Right lobe of liver (tissue), 6 donors: ENCODE results near the gene TNFRSF25. TPM values are rescaled to one million over a fixed set of nuclear protein-coding genes. Genes with fewer than 3 reads are reported as not detected.

Source experiments
- ATAC-seq, 4 donors: fragments of 200-7000 bp; cut with Tn5 transposase; one replicate each; pipeline ENCODE4 v1.9.1; 2020; ENCODE audit warnings: mild to moderate bottlenecking in 4 of 4, moderate library complexity in 4 of 4
- DNase-seq, 3 donors: peaks; one replicate each; pipeline ENCODE4 v3.0.0-alpha.2; 2020
- H3K27ac ChIP-seq, 3 donors: fragments of 200-600 bp; one replicate each; pipeline ENCODE4 v1.8.0; 2022
- H3K27me3 ChIP-seq, 2 donors: fragments of 200-600 bp; one replicate each; pipeline ENCODE4 v1.8.0; 2022
- H3K36me3 ChIP-seq, 4 donors: fragments of 200-600 bp; sonication (generic) in 1 of 4; one replicate each; pipeline versions ENCODE4 v1.5.1 to v1.8.0; 2017 to 2022; ENCODE audit warnings: control low read depth in 1 of 4
- H3K4me1 ChIP-seq, 4 donors: fragments of 200-600 bp; sonication (generic) in 1 of 4; one replicate each; pipeline versions ENCODE4 v1.5.1 to v1.8.0; 2017 to 2022; ENCODE audit warnings: control low read depth in 1 of 4
- H3K4me3 ChIP-seq, 3 donors: fragments of 200-600 bp; one replicate each; pipeline ENCODE4 v1.8.0; 2022
- H3K9me3 ChIP-seq, 4 donors: fragments of 200-600 bp; sonication (generic) in 1 of 4; one replicate each; pipeline versions ENCODE4 v1.5.1 to v1.8.0; 2017 to 2022; ENCODE audit warnings: control low read depth in 1 of 4
- CTCF ChIP-seq, 4 donors: fragments of 200-600 bp in 3 of 4; fragments of 450-650 bp in 1 of 4; IDR thresholded peaks; one replicate each; pipeline versions ENCODE4 v1.5.1 to v1.8.0; 2016 to 2022; ENCODE audit warnings: antibody characterized with exemption in 4 of 4, mild to moderate bottlenecking in 2 of 4
- POLR2A ChIP-seq: fragments of 450-650 bp; IDR thresholded peaks from one replicate; pipeline ENCODE4 v1.6.1; 2017; ENCODE audit warnings: antibody characterized with exemption, mild to moderate bottlenecking
- WGBS: methylation state at CpG from one replicate; pipeline ENCODE4 v1.1.6; 2018; ENCODE audit warnings: low coverage, low lambda C conversion rate; ENCODE audit not compliant: insufficient coverage; ENCODE audit errors: missing lambda C conversion rate; 5-methylcytosine and 5-hydroxymethylcytosine counted together
- intact Hi-C, 2 donors: fragments of 100-400 bp; cut with DNase I; formaldehyde crosslinking; loops; one replicate each; pipeline versions ENCODE4 v1.11.2 to v1.14.1; 2022
- total RNA-seq, 6 experiments: library from RNA; depleted of rRNA in 2 of 6; stranded (reverse); fragments of >200 nt in 2 of 6; fragmentation: NEBNext Ultra II Directional in 3 of 6; extraction: Animal tissue kit (Norgen Biotek cat#: 25700) in 3 of 6; gene quantifications; one replicate each; pipeline versions ENCODE4 v1.1.0 to v1.2.4, GENCODE V29; 2016 to 2023
- donor health status: DM: no; HTN: yes; CAD: no.
- donor health status: DM: no; HTN: no; CAD: no.
- donor health status: DM: no; HTN: no; CAD: no.
- donor health status: DM: no; HTN: yes; CAD: no.
- donor health status: DM: no; HTN: yes; CAD: no.

The TNFRSF25 gene
- total RNA-seq, 6 experiments from 2014 or later: 1.1 to 3.2 (median 2.1) TPM

GRCh38 chr1:6497215-6497866 lies 31.4 kb upstream of the TNFRSF25 start:
- intact Hi-C loops: no loop called here
- ATAC-seq (peak; percentile 61 to 67 (median 64)), DNase-seq (peak in 1 of 3 donors; percentile 58)
- 0% methylated on average over 1 of the region's 74 CpGs for WGBS
- Histone ChIP-seq H3K36me3 (no peaks in the 10 kb centered on the region), H3K9me3 (no peaks in the 10 kb centered on the region), H3K27me3 (peaks cover 0 to 8% of the 10 kb centered on the region in 2 donors), H3K4me3 (peak overlapping the region; percentile 34 to 53 (median 46)), H3K27ac (no peak overlapping the region), H3K4me1 (peaks cover 0 to 11% (median 2%) of the 10 kb centered on the region in 4 donors)
- TF ChIP-seq POLR2A (no peak), CTCF (IDR thresholded peaks at IDR 0.05) (no peak)

GRCh38 chr1:6496890-6497214 lies 30.9 kb upstream of the TNFRSF25 start:
- WGBS: 0% methylated on average over 1 of the region's 21 CpGs
- no peak for TF ChIP-seq CTCF (IDR thresholded peaks at IDR 0.05)
- TF ChIP-seq POLR2A: no peak
- Histone ChIP-seq H3K27ac (no peak overlapping the region), H3K4me3 (peak overlapping the region; percentile 16 to 53 (median 21)), H3K9me3 (no peaks in the 10 kb centered on the region), H3K36me3 (no peaks in the 10 kb centered on the region), H3K27me3 (peaks cover 0 to 8% of the 10 kb centered on the region in 2 donors), H3K4me1 (peaks cover 0 to 11% (median 2%) of the 10 kb centered on the region in 4 donors)
- ATAC-seq: no peak
- no peak for DNase-seq
- intact Hi-C loops: no loop called here

GRCh38 chr1:6496365-6496721 lies 30.4 kb upstream of the TNFRSF25 start:
- TF ChIP-seq POLR2A (no peak), CTCF (IDR thresholded peaks at IDR 0.05) (no peak)
- no peak for ATAC-seq

GRCh38 chr1:6495540-6496364 lies 29.8 kb upstream of the TNFRSF25 start:
- Histone ChIP-seq H3K27me3 (peaks cover 0 to 8% of the 10 kb centered on the region in 2 donors), H3K27ac (no peak overlapping the region), H3K4me1 (peaks cover 0 to 19% (median 2%) of the 10 kb centered on the region in 4 donors), H3K9me3 (no peaks in the 10 kb centered on the region), H3K36me3 (no peaks in the 10 kb centered on the region), H3K4me3 (no peak overlapping the region)
- intact Hi-C loops: no loop called here
- no peak for DNase-seq
- ATAC-seq: no peak
- TF ChIP-seq CTCF (IDR thresholded peaks at IDR 0.05): no peak
- no peak for TF ChIP-seq POLR2A
- WGBS: 72% methylated on average over 5 of the region's 14 CpGs

More at GRCh38 chr1:6496365-6496721, 30.4 kb upstream of the TNFRSF25 start:
- Histone ChIP-seq H3K27ac (no peak overlapping the region), H3K27me3 (peaks cover 0 to 8% of the 10 kb centered on the region in 2 donors), H3K9me3 (no peaks in the 10 kb centered on the region), H3K4me1 (peaks cover 0 to 17% (median 2%) of the 10 kb centered on the region in 4 donors), H3K36me3 (no peaks in the 10 kb centered on the region), H3K4me3 (peak overlapping the region in 1 of 3 donors; percentile 53)
- intact Hi-C loops: no loop called here
- DNase-seq: no peak
- WGBS: 7% methylated on average over 5 of the region's 13 CpGs
